PC-3 (cell line): ENCODE measurements around the gene SGSH.

Experiments
- EZH2phosphoT487 ChIP-seq: fragments of 300-600 bp; sonication (generic); IDR thresholded peaks from 2 replicates; pipeline ENCODE4 v1.6.1; 2018; ENCODE audit warnings: mild to moderate bottlenecking, antibody characterized with exemption, low read length, borderline replicate concordance
- TF ChIP-seq, protein P1 (sequence below): fragments of 300-600 bp; sonication (generic); conservative IDR thresholded peaks from 2 replicates; pipeline ENCODE4 v1.5.1; 2017; ENCODE audit warnings: antibody characterized with exemption, low read depth, mild to moderate bottlenecking, low read length

DNA sequence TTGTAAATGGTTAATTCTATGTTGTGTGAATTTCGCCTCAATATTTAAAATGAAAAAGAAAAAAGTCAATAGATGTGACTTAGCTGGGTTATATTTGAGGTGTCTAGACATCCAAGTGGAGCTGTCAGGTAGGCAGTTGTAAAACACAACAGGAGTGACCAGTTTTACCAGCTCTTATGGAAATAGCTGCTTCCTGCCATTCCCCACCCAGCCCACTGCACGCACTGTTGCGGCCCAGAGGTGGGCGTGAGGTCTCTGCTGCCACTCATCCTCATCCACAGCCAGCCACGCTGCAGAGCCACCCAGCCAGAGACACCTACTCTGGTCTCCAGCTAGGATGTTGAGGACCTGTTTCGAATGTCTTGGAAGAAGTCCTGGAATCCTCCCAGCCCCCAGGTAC is 53.7 kb downstream of the SGSH start:
- TF ChIP-seq EZH2phosphoT487: no peak
- TF ChIP-seq, protein P1, sequence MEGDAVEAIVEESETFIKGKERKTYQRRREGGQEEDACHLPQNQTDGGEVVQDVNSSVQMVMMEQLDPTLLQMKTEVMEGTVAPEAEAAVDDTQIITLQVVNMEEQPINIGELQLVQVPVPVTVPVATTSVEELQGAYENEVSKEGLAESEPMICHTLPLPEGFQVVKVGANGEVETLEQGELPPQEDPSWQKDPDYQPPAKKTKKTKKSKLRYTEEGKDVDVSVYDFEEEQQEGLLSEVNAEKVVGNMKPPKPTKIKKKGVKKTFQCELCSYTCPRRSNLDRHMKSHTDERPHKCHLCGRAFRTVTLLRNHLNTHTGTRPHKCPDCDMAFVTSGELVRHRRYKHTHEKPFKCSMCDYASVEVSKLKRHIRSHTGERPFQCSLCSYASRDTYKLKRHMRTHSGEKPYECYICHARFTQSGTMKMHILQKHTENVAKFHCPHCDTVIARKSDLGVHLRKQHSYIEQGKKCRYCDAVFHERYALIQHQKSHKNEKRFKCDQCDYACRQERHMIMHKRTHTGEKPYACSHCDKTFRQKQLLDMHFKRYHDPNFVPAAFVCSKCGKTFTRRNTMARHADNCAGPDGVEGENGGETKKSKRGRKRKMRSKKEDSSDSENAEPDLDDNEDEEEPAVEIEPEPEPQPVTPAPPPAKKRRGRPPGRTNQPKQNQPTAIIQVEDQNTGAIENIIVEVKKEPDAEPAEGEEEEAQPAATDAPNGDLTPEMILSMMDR: no peak
